ENCODE results near the gene PRND.
"Not testable (repeated sequence)": the region's sequence is repeated elsewhere in the genome, so short reads cannot be mapped to it uniquely, and the experiment has no call there.

The PRND gene

DNA sequence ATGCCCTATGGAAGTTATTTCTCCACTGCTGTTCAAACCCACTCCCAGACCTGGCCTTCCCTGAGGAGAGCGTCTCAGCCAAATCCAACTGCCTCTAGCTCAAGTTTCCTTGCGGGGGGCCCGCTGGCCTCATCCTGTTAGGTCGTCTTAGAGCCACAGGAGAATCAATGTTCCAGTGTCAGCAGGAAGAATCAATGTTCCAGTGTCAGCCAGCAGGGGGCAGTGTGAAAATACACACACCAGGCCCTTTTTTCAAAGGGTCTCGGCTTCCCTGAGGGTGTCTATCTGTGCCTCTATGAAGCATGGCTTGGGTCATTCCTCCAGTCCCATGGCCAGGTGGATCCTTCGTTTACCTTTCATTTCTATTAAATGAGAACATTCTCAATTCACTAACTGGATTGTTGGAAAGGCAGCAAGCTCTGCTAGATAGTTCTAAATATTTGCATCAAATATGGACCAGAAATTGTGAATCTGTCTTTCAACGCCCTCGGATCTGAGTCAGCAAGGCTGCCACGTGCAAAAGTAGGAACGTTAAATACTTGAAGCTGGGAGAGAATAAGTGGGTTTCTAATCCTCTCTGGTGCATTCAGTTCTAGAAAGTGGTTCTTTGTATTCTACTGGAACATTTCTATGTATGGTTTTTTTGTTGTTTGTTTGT lies 19.2 kb downstream of the PRND start:
- DNase-seq, result peak; percentile 59

DNA sequence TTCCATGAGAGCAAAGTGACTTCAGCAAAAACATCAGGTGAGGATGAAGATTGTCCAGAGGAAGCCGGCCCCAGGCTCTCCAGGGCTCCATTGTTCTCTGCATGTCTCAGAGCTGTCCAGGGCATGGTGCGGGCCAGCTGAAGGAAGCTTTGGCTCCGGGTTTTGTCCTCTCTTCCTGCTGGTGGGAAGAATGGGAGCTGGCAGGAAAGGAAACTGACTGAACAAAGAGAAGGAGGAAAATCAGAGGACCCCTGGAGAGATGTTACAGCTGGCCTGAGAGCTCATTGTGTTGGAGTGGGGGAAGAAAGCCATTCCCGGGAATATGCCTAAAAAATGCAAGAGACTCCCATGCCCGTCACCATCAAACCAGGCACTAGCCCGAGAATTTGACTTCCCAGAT lies 27.1 kb downstream of the PRND start:
- no peak for DNase-seq

DNA sequence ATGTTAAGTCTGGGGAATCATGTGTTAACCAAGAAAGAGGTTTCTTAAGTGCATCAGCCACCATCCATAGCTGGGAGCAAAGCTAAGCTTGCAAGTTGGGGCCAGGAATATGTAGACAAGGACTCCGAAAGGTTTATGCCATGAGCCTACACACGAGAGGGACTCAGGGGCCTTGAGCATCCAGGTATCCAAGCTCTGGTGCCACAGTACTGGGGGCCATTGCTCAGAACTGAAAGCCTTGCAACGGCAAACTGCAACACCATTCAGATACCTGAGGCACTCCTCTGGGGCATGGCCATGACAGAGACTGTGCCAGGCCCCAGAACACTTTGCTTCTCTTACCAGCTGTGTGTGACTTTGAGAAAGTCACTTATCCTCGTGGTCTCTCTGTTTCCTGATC lies 27.6 kb downstream of the PRND start:
- no peak for DNase-seq

DNA sequence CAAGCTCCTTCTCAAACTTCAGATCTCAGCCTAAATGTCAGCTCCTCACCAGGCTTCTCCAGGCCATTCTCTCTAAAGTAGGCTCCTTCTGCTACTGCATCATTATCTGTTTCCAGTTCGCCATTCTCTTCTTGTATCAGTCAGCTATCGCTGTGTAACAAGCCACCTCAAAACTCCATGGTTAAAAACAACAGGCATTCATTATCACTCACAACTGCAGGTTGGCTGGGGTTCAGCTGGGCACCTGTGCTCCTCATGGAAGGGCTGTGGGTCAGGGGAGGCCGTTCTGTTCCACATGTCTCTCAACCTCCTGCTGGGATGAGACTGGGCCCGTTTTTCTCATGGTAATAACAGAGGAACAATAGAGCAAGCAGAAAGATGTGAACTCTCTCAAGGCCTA lies 28.7 kb downstream of the PRND start:
- no peak for DNase-seq

DNA sequence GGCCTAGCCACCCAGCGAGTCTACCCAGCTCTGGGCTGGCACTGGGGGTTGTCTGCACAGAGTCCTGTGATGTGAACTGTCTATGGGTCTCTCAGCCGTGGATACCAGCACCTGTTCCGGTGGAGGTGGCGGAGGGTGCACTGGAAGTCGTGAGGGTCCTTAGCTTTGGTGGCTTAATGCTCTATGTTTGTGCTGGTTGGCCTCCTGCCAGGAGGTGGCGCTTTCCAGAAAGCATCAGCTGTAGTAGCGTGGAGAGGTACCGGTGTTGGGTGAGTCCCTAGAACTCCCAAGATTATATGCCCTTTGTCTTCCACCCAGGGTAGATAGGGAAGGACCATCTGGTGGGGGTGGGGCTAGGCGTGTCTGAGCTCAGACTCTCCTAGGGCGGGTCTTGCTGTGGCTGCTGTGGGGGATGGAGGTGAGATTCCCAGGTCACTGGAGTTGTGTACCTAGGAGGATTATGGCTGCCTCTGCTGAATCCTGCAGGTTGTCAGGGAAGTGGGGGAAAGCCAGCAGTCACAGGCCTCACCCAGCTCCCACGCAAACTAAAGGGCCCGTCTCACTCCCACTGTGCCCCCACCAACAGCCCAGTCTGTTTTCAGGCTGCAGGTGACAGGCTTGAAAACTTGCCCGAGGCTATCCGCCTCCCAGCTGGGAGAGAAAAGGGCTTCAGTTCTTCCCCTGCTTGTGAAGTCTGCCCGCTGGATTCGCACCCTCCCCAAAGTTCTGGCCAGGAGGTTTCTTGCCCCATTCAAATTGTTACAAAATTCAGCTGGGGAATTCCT lies 37.6 kb downstream of the PRND start:
- DNase-seq, result peak; percentile 3

DNA sequence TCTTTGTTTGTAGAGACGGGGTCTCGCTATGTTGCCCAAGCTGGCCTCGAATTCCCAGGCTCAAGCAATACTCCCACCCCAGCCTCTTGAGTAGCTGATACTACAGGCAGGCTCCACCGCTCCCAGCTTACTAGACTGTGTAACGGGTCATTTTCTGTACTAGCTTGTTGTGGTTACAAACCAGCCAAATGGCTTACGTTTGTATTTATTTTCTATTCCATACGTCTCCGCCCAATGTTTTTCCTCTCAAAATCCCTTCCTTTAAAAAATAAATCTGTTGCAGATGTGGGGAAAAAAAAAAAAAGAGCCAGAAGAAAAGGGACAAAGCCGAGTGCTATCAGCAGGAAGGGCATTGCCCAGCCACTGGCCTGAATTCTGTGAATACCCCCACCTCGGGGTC lies 41.6 kb downstream of the PRND start:
- no peak for DNase-seq

DNA sequence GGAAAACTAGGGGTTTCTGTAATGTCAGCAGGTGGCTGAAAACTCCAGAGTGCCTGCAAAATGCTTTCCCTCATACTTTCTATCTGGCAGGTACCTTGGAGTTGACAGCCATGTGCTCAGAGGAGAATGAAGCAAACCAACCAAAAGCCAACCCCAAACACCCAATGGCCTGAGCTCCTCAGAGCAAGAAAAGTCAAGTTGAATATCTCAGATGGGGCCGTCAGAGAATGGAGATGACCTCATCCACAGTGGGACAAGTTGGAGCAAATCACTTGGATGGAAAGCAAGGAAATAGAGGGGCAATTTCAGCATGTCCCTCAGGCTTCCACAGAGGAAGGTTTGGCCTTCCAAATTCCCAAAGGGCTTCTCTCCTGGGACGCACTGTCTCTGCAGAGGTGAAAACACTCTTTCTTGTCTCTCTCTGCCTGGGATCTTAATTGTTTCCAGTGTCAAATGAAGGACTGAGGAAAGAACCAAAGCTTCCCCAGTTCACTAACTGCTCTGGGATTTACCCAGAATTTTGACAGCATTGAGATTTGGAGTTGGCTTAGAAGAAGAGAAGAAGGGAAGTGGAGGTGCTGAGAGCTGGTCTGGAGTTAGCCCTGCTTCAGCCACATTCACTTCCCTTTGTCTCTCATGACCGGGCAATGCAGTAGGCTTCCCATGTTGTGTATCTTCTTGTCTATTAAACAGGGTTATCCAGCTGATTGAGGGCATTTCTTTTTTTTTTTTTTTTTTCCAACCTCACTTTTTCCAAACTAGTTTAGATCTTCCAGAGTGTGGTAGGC lies 42.2 kb downstream of the PRND start:
- no peak for DNase-seq

DNA sequence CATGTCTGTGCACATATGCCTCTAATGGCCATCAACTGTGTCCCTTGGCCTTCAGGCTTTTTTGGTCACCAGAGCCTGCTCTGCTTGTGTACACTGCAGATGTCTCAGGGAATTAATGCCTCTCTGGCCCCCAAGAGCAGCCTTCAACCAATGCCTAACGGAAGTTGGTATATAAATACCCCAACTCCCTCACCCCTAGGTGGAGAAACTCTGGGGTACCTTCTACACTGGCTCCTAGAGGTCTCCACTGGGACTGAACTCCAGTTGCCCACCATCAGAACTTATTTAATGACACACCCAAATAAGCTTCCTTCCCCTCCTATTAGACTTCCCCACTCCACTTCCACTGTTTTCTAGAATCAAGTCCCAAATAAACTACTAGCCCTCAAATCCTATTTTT lies 43.1 kb downstream of the PRND start:
- no peak for DNase-seq

- no peak for DNase-seq
Measured at GRCh38 chr20:4765681-4766080, 44.0 kb downstream of the PRND start.

- no peak for DNase-seq
Measured at GRCh38 chr20:4766631-4767030, 44.9 kb downstream of the PRND start.

GRCh38 chr20:4767084-4767483 lies 45.4 kb downstream of the PRND start:
- no peak for DNase-seq

GRCh38 chr20:4769328-4769727 lies 47.6 kb downstream of the PRND start:
- no peak for DNase-seq

DNA sequence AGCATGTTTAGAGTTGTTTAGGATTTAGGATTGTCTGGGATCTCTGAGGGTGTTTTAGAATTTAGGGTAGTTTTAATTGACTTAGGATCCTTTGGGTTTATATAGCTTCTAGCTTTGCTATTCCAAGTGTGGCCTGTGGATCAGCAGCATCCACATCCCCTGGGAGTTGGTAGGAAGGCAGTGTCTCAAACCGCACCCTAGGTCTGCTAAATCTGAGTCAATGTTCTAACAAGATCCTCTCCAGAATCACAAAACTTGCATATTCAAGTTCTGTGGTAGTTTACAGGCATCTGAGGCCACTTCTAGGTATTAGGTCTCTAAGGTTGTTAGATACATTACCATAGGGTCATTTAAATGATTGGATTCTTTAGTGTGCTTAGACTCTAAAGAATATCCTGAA lies 48.3 kb downstream of the PRND start:
- no peak for DNase-seq

DNA sequence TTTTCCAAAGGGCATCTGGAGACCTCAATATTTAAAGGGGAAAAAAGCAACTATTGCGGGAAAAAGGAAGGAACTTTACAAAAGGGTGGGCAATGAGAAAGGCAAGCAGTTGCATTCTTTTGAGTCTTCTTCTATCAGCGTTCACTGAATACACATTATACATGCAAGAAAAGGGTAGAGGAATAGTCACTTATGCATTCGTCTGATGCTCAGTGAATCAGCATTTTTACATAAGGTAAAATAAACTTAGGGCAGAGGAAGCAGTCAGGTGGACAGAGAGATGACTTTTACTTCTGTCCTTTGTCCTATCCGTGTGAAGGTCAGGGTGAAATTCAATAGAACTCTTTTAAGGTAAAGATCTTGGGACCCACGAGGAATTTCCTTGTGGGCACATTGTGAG lies 49.3 kb downstream of the PRND start:
- no peak for DNase-seq

GRCh38 chr20:4772132-4772531 lies 50.4 kb downstream of the PRND start:
- no peak for DNase-seq

- DNase-seq, result not testable (repeated sequence)
Measured at GRCh38 chr20:4773014-4773413, 51.3 kb downstream of the PRND start.

- no peak for DNase-seq
Measured at GRCh38 chr20:4773736-4774135, 52.0 kb downstream of the PRND start.

DNA sequence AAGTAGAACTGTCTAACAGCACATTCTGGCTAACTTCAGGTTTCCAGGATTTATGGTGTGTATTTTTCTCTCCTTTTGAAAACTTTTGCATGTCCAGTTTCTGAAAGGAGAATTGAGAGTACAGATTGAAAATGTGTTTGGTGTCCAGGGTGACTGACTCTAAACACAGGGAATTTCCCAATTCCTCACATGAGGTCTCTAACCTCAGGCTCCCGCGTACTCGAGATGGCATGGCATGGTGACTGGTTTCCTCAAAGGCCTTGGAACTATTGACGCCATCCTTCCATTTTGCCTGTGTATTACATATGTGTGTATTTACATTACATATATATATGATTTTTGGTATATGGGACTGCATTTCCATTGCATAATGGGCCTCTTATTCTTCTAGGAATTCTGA lies 52.5 kb downstream of the PRND start:
- DNase-seq, result no peak

DNA sequence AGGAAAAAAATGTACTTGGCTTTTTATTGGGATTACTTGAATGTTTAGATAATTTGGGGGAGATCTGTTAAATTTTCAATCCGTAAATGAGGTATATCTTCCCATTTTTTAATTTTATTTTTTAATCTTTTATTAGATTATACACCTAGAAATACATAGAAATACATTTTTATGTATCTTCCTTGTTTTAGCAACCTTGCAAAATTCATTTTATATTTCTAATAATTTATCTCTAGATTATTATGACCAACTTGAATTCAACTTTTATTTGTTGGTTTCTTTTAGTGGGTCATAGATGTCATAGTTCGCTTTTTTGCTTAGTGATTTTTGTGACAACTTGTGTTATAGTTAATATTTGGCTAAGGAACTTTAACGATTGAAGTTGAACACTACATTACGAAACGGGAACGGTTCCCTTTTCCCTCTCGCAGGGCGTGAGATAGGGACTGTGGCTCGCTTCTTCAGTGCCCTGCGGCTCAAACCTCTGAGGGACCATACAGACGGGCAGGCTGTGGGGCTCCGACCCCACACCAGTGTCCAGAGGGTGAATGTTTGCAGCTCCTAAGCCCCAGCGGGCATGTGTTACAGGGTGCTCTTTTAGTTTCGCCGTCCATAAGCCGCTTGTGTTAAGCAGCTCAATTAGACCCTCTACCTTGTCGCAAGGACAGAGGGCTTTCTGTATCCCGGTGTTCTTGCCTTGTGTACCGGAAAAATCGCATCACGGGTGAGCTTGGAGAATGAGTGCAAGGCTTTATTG lies 53.8 kb downstream of the PRND start:
- DNase-seq, result no peak

DNA sequence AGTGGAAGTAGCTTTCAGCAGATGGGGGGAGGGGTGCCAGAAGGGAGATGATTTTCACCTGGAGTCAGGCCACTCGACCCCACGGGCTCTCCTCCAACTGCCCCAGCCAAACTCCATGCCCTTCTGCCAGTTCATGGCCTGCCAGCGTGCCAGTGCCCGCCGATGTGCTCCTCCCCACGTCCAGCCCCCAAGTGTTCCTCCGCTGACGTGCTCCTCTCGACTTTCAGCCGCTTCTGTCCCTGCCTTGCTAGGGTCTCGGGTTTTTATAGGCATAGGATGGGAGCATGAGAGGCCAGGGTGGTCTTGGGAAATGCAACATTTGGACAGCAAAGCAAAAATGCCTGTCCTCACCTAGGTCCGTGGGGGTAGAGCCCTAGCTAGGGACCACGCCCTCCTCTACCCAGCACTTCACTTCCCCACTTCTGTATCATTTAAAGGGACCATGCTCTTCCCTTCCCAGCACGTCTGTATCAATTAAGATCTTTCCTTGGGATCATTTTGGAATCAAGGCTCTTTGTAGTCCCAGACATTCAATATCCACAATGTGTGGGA lies 54.4 kb downstream of the PRND start:
- no peak for DNase-seq
